GM18858 (cell line): Measurements from ENCODE around the gene ARHGAP6.

ENCODE experiments used
- ATAC-seq: cut with Tn5 transposase; IDR thresholded peaks from one replicate; pipeline ENCODE4 v1.9.1; 2021; ENCODE audit not compliant: unreplicated experiment

Gene ARHGAP6

GRCh38 chrX:11321986-11322385 is 343.7 kb downstream of the ARHGAP6 start:
- no peak for ATAC-seq

DNA sequence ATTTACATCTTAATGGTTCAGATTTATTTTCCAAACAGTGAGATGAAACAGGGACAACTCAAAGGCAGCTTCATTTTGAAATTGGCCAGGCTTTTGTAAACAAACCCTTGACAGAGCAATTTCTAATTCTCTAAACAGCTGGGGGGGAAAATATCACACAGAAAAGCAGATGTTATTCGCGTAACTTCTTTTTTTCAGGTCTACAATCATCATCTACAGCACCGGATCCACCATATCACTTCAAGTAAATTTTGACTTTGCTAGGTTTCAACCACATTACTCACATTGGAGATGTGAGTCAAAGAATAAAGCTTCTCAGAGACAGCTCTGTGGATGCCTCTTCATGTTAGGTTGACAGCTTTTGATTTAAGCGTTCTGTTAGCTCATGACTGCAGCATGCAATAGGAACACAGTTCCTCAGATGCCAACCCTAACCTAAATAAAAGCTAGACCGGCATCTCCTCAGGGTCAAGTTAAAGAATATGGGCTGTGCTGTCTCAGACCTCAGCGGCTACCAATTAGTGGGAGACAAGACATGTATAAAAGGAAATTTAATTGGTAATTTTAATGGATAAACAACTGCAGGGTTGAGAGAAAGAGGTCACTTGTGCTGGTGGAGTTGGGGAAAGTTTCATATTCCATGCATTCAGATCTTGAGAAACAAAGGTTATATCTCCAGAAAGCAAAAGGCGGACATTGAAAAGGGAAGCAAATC is 345.8 kb downstream of the ARHGAP6 start:
- ATAC-seq: no peak

DNA sequence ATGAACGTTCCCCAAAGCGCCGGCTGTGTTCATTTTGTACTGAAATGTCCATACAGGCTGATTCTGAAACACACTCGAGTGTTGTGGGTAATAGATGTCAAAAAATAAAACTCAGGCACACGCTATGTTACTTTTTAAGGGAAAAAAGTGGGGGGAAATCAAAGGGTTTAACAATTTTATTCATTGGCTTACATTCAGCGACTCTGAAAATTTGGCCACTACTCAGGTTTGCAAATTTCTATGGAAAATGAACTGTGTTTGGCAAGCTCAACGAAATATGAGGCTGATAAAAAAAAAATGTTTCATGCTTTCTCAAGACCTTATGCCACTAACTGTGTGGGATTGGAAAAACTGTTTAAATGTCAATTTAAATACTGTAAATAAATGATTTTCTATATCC is 354.0 kb downstream of the ARHGAP6 start:
- no peak for ATAC-seq

- no peak for ATAC-seq
Observed at GRCh38 chrX:11309220-11309619, 356.5 kb downstream of the ARHGAP6 start.

DNA sequence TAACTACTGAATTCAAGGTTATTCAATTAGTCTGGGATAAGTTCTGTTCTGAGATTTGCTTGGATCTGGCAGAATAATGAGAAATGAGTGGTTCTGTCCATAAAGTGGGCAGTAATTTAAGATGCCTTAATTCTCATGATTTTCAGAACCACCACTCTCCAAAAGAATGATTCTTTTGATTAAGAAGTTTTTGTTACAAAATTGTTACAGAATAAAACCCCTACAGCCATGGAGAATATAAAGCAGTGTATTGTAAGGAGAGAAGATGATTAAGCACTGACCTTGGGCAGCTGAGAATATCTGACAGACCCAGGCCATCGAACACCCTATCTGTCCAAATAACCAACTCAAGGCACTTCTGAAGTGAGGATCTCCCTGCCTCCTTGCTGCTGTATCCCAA is 360.1 kb downstream of the ARHGAP6 start:
- ATAC-seq: no peak

GRCh38 chrX:11304829-11305228 is 360.9 kb downstream of the ARHGAP6 start:
- ATAC-seq: no peak

GRCh38 chrX:11298600-11298999 is 367.1 kb downstream of the ARHGAP6 start:
- no peak for ATAC-seq

DNA sequence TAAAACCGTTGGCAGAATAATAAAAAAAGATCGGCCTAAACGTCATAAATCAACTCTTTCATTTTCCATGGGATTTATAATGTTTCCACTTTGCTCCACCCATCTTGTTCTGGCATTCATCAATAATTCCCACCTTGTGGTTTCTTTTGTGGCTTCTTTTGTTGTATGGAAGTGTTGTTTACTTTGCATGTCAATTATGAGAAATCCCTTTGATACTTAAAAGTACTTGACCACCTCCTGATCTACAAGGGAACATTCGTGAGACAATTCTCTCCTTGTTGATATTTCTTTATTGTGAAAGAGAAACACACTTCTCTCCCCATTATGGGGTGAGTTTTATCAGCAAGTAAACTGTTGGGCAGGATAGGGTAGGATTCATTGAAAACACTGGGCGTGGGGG is 369.7 kb downstream of the ARHGAP6 start:
- no peak for ATAC-seq

- no peak for ATAC-seq
Observed at GRCh38 chrX:11293113-11293512, 372.6 kb downstream of the ARHGAP6 start, which contains the start of gene AMELX. Gene AMELX (plus strand): TSS chrX:11293413. CDS start chrX:11294789, 1,376 bp downstream.

DNA sequence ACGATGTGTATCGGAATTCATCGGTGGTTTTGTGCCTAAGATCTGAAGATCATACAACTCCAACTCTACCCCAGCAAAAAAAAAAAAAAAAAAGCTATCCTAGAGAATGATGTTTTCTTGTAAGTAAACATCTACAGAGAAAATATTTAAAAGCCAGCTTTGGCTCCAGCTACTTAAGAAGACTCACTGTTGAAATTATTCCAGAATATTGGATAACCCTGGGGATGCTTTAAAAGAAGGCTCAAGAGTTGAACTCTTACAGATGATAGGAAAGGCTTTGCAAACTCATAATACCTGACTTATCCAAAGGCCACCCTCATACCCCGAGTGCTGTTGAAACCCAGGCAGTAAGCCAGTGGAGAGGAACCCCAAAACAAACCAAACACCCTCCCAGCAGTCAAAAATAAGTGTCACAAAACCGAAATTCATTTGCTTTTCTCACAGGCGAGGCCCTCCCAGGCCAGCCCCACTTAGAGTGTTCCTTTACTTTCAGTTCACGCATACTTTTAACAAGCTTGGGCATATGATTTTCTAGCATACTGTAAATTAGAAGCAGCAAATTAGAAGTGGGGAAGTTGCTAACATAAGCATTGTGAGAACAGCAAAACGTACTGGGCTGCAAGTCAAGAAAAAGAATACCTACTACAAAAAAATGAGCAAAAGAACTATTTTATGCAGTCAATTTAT is 375.2 kb downstream of the ARHGAP6 start:
- ATAC-seq: no peak

DNA sequence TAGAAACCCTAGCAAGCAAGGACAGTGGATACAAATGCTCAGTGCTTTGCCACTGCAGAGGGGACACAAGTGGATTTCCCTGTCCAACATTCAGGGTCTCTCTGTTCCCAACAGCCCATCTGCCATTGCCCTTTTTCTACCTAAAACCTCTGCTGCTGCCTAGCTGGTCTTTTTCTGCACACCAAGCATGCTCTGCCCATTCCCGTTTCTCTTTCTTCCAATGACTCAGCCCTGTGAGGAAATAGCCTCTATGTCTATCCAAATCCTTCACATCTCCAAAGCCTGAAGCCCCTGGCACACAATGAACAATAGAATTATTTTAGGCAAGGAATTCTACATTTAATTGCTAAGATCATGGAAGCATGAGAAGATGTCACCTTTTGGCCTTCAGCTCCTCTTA is 378.2 kb downstream of the ARHGAP6 start:
- ATAC-seq: no peak

GRCh38 chrX:11285651-11286050 is 380.1 kb downstream of the ARHGAP6 start:
- ATAC-seq: no peak

DNA sequence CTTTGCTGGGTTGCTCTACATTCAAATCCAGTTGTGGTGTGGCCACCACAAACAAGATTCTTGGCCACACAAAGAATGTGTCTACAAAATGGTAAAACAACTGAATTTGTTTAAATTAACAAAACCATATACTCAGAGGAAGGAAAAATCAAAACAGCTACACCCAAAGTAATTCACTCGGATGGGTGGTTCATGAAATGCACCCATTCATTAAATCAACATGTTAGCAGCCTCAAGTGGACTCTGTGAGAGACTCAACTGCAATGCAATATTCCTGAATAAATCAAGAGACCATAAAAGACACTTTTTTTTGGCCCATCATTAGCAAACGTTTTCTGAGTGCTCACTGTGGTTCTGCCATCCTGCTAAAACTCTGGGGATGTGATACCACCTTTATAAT is 383.7 kb downstream of the ARHGAP6 start:
- ATAC-seq: no peak

- no peak for ATAC-seq
Observed at GRCh38 chrX:11273544-11273943, 392.2 kb downstream of the ARHGAP6 start.

DNA sequence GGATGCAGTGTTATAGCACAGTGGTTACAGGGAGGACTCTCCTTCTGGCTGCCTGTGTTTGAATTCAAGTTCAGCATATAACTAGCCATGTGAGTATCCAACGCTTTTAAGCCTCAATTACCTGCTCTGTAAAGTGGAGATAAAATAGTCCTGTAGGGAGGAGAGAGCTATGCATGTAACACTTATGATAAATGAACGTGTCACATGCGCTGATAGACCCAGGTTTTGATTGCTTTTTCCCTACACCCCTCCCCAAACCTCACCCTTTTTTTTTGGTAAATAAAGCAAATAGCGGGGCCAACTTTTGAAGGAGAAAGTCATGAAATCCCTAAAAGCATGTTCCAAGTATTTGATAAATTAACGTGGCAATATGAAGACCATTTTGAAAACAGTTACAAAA is 392.9 kb downstream of the ARHGAP6 start:
- ATAC-seq: no peak

DNA sequence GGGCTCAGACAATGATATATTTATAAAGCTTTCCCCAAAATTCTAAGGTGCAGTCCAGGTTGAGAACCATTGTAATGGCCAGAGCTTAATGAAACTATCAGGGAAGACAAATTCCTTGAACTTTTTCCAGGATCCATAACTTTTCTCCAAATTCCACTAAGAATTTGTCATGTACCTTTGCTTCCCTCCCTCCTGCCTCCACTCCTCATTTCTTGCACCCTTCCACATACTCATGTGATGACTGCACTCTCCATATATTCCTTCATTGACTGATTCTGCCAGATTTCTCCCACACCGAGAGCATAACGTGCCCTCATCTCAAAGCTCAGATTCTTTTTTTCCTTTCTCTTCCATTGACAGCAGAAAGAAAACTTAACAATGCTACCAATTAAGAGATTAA is 393.4 kb downstream of the ARHGAP6 start:
- ATAC-seq: no peak

- ATAC-seq: no peak
Observed at GRCh38 chrX:11269996-11270395, 395.7 kb downstream of the ARHGAP6 start.

DNA sequence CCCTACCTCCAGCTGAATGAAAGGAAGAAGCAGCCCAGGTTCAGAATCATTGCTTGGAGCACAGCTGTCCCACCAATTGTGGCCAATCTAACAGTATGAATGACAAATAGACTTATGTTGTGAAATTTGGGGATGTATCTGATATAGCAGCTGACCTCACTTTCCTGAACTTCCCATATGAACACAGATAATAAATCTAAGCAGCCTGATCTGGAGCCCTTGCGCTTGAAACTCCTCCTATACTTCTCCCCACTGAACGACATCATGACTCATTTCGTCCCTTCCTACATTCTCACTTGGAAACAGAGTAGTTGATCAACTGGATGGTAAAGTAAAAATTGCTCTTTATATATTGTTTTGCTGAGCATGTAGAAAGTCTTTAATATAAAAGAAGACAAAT is 396.7 kb downstream of the ARHGAP6 start:
- ATAC-seq: no peak

DNA sequence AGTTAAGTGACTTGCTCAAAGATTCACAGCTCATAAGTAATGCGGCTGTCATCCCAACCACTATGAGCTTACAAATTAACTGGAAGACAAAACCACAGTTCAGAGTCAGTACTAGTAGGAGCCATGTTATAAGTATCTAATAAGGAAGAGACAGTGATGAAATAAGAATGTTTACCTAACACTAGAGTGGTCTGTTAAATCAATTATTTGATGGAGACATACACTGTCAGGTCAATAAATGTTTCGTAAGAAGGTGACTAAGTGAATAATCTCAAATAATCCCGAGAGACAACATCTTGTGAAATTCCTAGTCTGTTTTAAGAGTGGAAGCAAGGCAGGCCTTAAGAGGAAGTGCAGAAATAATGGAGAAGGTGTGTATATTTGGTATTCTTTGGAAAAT is 398.3 kb downstream of the ARHGAP6 start:
- no peak for ATAC-seq

DNA sequence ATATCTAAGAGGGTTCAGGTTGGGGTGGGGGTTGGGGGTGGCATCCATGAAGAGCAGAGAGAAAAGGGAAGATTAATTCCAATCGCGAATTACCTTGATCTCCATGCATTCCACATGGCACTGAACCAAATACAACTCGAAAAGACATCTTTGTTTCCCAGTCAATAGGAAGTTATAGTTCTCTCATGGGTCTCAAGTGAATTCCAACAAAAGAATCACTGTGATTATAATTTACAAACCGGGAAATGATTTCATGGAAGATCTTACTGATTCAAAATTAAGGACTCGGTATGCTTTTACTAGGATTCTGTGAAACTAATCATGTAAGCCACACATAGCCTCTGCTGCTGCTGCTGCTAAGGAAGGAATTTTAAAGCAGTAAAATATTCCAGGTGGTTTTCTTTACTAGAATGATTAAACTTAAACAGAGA is 399.1 kb downstream of the ARHGAP6 start:
- no peak for ATAC-seq

GRCh38 chrX:11265352-11265751 is 400.4 kb downstream of the ARHGAP6 start:
- no peak for ATAC-seq

DNA sequence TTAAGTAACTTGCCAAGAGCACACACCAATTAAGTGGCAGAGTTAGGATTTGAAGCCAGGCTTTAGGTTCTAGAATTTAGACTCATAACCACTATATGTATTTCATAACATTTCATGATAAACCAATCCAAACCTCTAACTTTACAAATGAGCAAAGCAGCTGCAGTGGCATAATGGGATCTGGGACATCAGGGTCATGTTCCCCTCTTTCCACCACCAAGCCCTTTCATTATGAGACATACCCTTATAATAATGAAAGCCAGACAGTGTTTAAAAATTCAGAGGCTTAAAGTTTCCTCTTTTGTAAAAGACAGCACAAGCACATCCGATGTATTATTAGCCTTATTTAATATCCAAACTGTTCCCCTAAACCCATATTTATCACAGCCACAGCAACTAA is 400.8 kb downstream of the ARHGAP6 start:
- no peak for ATAC-seq

- no peak for ATAC-seq
Observed at GRCh38 chrX:11261260-11261659, 404.5 kb downstream of the ARHGAP6 start.
